Fibroblast of skin of left biceps (primary cell): ENCODE data around the gene HIRA.

Experiments used
- DNase-seq, 2 experiments: peaks; one replicate each; pipeline ENCODE4 v3.0.0-alpha.2; 2013; ENCODE audit warnings: low read depth in 2 of 2

The HIRA gene

DNA sequence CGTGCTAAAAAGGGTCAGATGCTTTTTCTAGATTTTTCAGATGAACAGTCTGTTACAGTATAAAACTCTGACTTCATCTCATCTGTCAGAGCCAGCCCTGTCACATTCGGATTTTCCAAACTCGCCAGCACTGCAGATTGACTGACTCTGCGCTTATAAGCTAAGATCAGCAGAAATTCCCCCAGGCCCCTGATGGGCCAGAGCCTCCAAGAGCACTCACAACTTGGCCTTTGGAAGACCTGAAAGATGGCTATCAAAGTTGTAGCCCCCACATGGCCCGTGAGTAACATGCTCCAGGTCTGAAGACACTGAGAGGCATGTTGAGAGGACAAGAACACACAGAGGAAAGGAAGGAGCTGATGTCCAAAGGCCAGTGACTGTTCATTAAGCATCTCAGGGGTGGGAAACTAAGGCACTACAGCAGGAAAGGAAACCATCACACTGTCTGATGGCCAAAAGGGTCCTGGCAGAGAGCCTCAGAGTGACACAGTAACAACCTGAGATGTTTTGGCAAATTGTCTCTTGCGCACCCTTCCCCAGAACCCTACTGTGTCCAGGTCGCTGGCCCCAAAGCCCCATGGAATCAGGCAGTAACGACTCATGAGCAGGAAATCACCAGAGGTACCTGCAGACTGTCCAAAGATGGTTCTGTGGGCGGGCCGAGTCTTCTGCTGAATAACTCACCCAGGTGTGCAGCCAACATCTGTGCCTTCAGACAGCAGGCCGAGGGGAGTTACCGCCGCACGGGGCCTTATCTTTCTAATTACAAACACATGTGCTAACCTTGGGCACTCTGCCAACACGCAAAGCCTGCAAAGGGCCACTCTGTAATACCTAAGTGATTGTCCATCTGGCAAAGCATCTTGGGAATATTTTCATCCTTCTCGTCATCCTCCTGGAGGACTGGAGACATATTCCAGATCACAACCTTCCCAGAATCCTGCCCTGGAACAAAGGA lies 23.6 kb downstream of the HIRA start:
- DNase-seq: peak; percentile 20

DNA sequence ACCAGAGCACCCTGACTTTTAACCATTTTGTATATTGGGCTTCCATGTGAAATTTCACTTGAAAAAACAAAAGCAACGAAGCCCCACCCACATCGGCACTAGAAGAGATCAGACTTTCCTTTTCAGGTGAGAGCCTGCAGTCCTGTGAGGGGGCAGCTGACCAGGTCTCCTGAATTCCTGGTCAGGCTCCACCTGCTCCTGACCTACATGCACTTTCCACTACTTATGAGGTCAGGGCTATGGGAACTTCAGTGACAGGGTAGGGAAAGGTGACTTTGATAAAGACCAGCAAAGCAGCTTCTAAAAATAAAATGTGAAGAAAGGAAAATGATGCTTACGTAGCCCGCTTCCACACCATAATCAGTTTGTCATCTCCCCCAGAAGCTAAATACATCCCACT lies 24.7 kb downstream of the HIRA start:
- DNase-seq: no peak

DNA sequence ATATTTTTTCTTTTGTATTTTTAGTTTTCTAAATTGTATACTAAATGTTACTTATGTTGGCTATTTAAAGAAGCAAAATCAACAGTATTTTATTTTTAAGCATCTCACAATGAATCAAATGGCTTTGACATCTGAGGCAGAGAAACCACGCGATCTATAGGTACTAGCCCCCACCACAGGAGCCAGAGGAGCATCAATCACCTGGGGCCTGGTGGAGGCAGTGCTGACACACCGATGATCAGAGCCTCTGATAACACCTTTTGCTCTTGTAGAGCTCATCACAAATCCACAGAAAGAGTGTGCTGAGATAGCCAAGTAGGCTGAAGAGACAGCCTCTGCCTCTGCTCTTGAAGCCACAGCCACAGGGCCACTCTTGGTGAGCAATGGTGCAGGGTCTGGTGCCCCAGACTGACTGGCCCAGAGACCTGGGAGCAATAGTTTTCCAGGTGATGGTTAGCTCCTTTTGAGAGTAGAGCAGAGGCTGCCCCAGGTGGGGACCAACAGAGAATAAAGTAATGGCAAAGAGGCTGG lies 25.2 kb downstream of the HIRA start:
- DNase-seq: no peak

DNA sequence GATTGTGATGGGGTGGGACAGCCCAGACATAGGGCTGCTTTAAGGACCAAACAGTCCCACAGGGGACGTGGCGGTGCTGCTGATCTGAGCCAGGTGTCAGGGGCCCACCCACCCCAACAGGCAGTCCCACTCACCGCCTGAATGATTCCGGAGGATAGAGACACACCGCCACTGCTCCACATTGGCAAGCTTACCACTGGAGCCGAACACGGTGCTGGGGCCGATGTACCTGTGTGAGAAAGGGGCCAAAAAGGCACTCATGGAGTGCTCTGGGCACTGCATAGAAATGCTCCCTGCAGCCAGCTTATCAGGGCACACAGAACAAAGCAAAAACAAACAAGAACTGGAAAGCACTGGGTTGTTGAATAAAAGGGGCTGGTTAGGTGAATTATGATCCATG lies 25.9 kb downstream of the HIRA start:
- no peak for DNase-seq

DNA sequence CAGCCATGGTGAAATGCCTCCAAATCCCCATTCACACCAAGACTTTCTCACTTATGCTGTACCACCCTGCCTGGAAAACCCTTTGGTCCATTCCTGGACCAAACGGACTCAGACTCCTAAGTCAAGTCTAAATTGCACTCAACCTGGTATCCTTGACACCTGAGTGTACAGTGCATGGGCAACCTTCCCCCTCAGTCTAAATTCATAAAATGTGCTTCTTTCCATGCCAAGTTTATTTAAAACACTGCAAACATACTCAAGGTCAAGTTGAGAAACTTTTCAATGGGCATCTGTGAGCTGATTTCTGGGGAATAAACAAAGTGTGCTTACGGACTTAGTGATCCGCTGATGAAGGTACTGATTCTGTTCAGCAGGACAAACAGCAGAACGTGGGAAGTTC lies 26.4 kb downstream of the HIRA start:
- no peak for DNase-seq

DNA sequence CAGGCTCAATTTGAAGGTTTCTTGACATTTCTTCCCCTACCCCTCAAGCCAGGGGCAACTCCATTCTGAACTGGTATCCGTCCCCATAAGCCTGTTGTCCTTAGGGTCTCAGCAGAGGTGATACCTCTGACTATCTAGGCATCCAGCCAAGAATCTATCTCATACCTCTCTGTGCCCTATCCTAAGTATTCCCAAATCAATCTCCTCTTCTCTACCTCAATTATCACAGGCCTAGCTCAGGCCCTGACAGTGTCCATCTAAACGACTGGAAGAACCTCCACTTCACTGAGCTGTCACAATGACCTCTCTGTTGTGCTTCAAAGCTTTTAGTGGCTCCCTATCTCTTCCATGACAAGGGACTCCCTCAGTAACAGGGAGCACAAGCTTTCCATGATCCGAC lies 26.9 kb downstream of the HIRA start:
- DNase-seq: no peak

DNA sequence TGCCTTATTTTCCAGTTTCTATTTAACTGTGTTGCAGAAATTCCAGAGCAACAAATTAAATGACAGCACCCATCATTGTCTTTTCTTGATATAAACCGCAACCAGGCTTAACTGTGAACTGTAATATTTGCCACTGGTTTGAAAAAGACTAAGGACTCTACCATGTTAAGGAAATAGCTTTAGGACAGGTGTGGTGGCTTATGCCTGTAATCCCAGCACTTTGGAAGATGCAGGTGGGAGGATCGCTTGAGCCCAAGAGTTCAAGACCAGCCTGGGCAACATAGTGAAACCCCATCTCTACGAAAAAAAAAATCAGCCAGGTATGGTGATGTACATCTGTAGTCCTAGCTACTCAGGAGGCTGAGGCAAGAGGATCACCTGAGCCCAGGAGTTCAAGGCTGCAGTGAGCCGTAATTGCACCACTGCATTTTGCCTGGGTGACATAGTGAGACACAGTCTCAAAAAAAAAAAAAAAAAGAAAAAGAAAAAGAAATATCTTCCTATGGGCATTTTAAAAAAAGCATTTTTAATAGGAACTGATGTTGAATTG lies 28.8 kb downstream of the HIRA start:
- no peak for DNase-seq

DNA sequence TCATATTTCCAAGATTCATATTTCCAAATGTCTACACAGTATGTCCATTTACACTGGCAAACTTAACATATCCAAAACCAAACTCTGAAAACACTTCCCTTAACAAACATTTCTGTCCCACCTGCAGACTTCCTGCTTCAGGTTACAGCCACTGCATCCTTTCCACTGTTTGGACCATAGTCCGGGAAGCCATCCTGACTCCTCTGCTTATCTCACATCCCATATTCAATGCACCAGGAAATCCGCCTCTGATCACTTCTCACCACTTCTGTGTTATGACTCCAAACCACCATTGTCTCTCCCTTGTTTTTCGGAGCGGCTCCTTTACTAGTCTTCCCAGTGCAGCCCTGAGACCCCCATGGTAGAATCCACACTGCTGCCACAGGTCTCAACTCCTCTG lies 30.1 kb downstream of the HIRA start:
- no peak for DNase-seq

DNA sequence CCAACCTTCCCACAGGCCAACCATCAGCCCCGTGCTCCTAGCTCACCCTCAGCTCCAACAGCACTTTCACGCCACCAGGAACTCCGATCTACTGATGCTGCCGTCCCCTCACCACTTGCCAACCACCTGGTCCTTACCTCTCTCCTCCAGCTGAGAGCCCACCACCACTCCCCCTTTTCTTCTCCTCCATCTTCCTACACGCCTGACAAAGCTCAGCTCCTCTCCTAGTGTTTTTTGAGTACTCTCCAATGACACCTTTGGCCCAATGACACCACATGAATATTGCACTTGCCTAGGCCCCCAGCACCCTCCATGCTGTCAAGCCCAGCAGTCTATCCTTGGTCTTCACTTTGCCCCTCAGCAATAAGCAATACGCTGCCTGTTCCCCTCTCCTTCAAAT lies 30.7 kb downstream of the HIRA start:
- DNase-seq: no peak

DNA sequence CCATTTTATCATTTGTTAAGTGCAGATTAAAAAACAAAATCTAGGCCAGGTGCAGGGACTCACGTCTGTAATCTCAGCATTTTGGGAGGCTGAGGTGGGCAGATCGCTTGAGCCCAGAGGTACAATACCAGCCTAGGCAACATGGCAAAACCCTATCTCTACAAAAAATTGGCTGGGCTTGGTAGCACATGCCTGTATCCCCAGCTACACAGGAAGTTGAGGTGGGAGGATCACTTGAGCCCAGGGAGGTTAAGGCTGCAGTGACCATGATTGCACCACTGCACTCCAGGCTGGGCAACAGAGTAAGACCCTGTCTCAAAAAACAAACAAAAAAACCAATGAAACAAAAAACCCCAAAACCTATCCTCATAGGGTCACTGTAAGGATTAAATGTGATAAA lies 32.9 kb downstream of the HIRA start:
- DNase-seq: no peak

DNA sequence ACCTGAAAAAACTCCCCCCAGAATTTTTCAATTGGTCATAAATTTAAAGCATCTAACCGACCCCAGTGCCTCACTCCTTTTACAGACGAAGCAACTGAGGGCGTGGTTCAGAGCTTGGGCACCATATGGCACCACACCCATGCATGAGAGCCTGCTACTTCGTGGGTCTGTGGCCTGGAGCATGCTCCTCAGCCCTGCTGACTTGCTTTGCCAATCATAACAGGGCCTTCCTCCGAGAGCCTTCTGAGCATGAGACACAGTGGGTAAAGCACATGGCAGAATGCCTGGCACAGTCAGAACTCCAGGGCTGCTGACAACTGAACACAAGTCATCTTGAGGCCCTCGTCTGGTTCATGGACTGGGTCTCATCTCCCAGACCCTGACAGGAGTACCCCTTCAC lies 33.3 kb downstream of the HIRA start:
- no peak for DNase-seq

DNA sequence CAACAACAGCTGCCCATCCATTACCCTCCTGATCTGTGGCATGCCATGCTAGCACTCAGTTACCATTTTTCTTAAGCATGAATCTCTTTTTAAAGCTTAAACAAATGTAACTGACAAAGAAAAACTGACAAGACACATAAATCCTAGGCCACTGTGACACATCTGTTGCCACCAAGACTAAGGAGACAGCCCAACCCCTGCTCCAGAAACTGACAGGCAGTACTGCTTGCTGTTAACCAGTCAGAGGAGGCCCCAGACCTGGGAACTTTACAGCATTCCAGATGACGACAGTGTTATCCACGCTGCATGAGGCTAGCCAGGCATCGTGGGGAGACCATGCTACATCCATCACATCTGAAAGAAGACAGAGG lies 33.8 kb downstream of the HIRA start:
- no peak for DNase-seq

DNA sequence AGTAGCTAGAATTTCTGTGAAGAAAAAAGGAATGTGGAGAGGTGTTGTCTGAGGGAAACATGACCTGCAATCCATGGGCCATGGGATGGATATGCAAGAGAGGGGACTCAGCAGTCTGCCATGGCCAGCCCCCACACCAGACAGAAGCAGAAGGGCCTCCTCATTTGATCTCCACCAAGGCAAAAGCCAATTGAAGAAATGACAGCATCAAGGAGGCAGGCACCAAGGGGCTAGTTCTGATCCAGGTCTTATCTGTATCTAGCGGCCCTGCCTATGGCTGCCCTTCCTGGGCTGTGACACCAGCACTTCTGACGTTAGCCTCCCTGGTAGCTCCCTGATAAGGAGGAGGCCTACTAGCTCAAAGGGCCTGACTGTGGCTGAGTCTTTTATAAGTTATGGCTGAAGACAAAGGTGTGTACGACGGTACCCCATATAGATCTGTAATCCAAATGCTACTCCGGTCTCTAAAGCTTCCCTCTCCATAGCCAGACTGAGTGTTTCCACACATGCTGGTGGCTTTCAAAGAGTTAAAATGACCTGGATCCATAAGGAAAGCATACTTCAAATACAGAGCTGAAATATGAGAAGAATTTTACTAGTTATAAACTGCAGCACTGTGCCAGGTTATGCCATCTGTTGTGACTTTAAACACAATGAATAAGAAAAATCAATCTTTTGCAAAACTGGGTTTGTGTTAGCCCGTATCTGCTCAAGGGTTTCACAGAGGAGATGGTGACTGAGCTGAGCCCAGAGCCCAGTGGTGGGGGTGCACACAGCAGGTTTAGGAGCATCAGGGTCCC lies 34.4 kb downstream of the HIRA start:
- no peak for DNase-seq

DNA sequence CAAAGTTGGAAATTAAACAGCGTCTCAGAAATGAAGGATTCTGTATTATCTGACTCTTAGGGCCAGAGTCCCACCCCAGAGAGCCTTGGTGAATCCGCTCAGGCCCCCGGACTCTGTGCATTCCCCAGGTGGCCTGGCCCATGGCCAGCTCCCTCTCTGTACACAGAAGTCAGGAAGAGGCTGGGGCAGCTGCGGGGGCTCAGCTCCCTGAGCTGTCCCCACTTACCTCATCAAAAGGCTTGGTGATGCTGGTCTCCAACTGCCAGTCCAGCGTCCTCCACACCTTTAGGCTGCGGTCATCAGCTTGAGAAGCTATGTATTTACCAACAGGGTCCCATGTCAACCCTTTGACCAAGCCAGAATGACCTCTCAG lies 35.0 kb downstream of the HIRA start:
- no peak for DNase-seq

DNA sequence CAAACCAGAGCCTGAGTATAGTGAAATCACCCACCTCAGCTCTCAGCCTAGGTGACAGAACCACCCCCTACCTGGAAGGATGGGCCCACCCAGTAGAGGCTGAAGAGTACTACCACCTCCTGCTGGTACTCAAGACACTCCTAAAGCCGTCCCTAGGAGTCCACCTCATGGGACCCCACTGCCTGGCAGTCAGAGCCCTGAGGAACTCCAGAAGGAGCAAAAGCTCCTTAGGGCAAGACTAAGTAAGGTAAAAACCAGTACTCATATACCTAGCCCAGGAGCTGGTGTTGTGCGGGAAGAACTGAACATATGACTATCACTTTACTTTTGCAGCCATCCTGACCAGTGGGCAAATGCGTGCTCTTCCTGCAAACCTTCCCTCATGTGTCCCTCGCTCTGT lies 36.3 kb downstream of the HIRA start:
- DNase-seq: no peak

DNA sequence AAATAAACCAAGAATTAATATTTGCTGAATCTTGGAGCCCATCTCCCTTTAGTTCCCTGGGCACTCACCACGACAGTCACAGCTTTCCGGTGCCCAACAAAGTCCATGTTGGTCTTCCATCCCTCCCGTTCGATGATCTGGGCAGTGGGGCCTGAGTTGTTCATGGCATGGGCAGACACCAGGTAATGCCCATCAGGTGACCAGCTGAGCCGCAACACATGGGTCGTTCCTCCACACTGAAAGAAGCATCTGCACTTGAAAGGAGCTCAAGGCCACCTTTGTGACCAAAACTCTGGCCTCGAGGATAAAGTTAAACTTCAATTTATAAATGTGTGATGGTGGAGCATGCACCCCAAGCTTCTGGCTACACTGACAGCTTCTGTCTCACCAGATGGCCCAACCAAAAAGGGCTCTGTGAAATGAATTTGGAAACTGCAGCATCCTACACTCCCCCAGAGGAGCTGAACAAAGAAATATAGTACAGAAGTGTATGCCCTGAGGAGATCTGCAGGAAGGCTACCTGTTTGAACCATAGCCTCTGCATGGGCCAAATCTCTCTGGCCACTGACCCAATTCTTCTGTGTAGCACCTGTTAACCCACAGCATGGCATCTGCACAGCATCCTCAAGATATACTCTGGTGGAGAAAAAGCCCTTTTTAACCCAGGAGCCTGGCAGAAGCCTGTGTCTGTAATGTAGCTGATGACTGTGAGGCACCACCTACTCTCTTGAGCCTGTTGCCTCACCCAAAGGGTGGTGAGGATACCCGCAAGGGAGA lies 37.1 kb downstream of the HIRA start:
- no peak for DNase-seq

DNA sequence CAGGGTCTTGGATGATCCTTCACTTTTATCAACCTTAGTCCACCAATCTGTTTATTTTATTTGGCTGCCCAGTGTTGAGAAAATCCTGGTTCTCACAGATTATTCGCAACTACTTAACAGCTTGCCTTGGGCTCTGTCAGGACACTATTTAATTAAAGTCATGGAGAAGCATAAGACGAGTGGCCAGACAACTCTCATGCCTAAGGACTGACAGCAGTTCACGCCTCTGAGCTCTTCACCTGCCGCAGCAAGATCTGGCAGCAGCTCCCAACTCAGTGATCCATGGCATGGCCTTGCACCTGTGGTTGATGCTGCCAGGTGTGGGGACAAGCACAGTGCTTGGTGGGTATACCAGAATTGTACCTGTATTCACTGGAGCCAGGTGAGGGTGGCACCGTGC lies 37.8 kb downstream of the HIRA start:
- DNase-seq: no peak

DNA sequence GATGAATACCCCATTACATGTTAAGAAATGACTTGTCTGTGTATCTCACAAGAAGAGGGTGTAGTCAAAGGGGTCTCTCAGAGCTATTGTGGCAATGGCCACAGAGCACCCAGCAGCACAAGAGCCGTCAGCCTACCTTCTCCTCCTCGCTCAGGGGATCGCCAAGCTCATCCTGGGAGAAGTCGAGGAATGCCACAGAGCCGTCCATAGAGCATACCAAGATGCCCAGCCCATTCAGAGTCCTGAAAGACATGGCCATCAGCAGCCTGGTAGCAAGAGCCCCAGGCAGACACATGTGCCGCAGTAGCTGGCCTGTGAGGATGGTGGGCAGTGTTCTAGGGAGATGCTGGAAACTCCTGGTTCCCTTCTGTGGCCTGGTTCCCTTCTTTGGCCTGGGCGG lies 44.0 kb downstream of the HIRA start:
- no peak for DNase-seq

DNA sequence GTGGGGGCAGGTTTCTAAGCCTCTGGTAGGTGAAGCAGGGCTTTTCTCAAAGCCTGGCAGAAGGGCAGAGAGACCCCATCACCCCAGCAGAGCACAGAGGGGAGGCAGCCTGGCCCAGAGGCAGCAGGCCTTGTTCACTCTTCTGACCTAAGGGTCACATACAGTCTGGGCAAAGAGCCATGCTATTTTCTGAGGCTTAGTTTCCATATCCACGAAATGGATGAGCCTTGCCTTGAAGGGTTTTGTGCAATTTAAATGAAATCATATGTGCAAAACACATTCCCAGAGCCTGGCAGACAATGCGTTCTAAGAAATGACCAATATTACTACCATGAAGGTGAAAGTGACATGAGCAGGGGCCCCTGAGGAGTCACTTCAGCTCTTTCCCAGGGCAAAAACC lies 44.5 kb downstream of the HIRA start:
- no peak for DNase-seq

DNA sequence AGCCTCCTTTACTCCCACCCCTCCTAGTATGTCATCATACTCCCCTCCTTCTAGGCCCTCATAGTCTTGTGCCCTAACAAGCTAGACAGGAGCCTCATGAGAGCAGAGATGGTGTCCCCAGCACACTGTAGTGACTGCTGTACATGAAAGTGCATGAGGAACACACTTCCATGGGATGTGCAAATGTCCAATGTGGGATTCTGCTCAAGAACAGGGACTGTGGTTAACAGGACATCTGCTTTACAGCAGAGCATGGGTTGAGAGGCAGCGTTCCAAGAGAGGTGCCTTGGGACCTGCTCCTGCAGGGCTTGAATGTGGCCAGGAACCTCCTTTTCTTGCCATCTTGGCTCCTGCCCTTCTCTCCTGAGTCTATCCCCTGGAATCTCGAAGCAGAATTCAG lies 45.3 kb downstream of the HIRA start:
- DNase-seq: no peak

DNA sequence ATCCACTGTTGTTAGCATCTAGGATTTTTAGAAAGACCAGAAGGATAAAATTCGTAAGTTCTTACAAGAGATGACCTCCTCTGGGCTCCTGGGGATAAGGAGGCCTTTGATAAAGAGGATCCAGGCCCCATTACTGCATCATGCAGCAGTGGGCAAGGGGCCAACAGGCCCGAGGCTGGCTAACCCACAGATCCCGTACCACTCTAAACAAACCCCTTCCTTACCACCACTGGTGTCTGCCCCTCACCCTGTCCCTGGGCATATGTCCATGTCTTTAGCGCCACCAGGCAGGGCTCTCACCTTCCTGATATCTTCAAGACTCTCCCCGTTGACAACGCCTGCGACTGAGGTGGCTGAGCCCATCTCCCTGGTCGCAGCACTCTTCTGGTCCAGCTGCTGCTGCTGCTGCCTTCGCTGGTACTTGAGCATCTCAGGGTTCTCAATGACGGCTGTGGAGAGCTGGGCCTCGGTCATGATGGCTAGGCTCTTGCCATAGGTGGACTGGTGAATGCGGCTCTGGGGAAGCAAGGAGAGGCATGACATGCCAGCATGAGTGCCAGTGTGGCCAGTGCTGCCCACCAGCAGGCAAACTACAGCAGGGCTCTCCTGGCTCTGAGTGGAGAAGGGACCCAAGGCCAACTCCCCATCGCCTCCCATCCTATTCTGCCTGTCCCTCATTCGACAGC lies 46.2 kb downstream of the HIRA start:
- no peak for DNase-seq
